ENCODE results near the gene GPR143.
"Not testable (repeated sequence)": the region's sequence is repeated elsewhere in the genome, so short reads cannot be mapped to it uniquely, and the experiment has no call there.

GPR143 gene

DNA sequence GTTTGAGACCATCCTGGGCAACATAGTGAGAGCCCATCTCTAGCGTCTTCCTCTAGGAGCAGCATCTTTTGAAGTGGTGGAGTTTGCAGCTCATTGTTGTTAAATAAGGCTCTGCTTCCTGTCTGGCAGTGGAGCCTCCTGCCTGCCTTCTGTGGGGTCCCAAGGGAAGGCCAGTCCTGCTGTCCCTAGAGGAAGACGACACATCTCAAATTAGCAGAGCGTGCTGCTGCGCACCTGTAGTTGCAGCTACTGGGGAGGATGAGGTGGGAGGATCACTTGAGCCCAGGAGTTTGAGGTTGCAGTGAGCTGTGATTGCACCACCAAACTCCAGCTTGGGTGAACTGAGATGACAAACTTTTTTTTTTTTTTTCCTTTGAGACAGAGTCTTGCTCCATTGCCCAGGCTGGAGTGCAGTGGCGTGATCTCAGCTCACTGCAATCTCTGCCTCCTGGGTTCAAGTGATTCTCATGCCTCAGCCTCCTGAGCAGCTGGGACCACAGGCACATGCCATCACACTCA lies 2.7 kb upstream of the GPR143 start:
- not testable (repeated sequence) for DNase-seq (ENCODE audit: low read depth in 2 of 2)

DNA sequence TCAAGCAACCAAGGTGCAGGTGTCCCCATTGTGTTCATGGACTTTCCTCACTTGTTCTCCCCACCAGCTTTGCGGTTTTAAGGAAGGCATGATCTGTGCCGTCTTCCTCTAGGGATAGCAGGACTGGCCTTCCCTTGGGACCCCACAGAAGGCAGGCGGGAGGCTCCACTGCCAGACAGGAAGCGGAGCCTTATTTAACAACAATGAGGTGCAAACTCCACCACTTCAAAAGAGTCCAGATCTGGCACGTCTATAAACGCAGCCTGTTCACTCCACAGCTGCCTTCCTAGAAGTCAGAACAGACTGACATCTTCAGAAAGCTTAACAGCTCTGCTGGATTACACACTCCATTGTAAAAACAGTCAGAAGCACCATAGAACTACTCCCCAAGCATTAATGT lies 1.7 kb upstream of the GPR143 start:
- no peak for DNase-seq (ENCODE audit: low read depth in 2 of 2)

- DNase-seq (ENCODE audit: low read depth in 2 of 2) = no peak
Measured at GRCh38 chrX:9765072-9765736, 443 bp downstream of the GPR143 start.

DNA sequence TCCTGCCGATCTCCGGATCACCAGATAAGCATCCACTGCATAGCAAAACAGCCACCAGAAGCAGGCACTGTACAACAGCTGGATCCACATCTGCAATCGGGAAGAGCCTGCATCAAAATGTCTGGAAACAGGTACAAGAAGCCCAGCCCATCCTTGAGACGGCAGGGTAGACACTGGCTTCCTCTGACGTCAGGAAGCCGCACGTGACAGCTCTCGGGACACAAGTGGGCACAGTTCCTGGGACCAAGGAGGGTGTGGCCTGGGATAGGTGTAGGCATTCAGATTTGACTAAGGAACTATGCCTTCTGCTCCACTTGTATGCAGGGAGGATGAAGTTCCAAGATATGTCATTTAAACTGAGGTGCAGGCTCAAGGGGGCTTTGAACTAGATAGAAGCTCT lies 6.3 kb downstream of the GPR143 start:
- no peak for DNase-seq (ENCODE audit: low read depth in 2 of 2)

DNA sequence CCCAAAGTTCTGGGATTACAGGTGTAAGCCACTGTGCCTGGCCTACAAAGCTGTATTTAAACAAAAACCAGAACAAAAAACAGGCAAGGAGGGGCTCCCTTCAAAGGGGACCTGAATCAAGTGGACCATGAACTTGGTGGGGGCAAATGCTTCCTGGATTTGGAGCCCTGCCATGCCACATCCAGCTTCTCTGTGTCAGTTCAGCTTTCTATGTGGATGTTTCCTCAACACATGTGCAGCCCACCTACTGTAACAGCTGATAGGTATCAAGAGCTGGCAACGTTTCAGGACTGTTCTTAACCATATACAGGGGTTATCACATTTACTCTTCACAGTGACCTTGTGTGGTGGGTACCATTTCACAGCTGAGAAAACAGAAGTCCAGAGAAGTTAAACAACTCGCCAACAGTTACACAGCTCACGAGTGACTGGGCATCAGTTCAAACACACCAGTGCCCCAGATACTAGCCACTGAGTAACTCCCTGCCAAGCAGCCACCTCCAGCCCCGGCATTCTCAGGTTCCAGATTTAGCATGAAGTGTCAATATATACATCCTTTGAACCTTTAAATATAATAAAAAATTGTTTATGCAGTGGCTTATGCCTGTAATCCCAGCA lies 7.5 kb downstream of the GPR143 start:
- DNase-seq (ENCODE audit: low read depth in 2 of 2) = no peak

DNA sequence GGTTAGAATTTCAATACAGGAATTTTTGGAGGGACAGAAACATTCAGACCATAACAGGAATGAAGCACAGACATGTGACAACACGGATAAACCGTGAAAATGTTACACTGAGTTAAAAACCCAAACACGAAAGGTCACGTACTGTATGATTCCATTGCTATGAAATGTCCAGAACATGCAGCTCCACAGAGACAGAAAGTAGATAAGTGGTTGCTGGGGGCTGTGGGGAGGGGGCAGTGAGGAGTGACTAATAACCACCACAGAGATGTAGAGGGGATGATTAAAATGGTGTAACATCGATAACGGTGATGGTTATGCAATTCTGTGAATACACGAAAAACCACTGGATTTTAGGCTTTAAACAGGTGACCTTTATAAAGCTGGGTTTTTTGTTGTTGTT lies 8.3 kb downstream of the GPR143 start:
- DNase-seq (ENCODE audit: low read depth in 2 of 2) = no peak

GRCh38 chrX:9749146-9749692 lies 16.4 kb downstream of the GPR143 start:
- DNase-seq (ENCODE audit: low read depth in 2 of 2) = no peak

DNA sequence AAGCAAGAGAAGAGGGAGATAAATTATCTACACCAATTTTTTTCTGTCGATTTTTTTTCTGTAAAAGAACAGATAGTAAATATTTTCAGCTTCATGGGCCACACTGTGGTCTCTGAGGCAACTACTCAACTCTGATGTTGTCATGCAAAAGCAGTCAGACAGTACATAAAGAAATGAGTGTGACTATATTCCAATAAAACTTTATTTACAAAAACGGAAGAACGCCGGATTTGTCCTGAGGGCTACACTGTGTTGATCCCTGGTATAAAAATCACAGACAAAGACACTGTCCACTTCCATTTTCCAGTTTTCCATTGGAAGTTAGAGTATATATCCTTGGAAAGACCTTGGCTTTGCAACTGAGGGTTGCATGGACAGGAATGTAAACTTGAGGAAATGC lies 18.0 kb downstream of the GPR143 start:
- DNase-seq (ENCODE audit: low read depth in 2 of 2) = no peak

- no peak for DNase-seq (ENCODE audit: low read depth in 2 of 2)
Measured at GRCh38 chrX:9746148-9746888, 19.3 kb downstream of the GPR143 start.

DNA sequence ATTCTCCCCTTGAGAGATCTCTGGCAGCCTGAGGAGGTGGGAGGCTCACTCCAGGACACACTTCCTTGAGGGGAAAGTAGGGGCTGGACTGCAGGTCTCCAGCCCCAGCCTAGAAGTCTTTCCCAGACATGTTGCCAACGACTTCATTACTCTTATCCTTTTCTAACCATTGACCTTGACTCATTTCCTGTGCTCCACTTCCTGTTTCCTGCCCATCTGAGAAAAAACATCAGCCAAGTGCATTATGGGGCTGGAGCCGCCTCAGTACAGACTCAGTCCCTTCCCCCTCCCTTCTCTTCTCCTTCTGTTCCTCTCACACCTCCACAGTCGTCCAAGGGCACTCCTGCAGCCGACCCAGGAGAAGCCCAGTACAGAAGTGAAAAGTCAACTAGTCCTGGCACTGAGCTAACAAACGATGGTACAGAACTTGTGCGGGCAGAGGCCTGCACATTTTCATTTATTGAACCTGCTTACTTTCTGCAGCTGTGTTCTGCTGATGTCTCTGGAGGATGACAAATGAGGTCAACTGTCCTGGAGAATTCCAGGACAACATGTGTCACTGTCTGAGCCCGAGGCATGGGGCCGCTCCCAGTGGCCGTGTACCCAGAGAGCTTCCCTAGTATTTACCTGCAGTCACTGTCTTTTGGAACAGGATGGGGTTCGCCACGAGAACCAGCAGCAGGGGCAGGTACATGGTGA lies 20.1 kb downstream of the GPR143 start:
- DNase-seq (ENCODE audit: low read depth in 2 of 2) = no peak

- no peak for DNase-seq (ENCODE audit: low read depth in 2 of 2)
Measured at GRCh38 chrX:9739130-9739529, 26.5 kb downstream of the GPR143 start.

- no peak for DNase-seq (ENCODE audit: low read depth in 2 of 2)
Measured at GRCh38 chrX:9738151-9738550, 27.5 kb downstream of the GPR143 start.

DNA sequence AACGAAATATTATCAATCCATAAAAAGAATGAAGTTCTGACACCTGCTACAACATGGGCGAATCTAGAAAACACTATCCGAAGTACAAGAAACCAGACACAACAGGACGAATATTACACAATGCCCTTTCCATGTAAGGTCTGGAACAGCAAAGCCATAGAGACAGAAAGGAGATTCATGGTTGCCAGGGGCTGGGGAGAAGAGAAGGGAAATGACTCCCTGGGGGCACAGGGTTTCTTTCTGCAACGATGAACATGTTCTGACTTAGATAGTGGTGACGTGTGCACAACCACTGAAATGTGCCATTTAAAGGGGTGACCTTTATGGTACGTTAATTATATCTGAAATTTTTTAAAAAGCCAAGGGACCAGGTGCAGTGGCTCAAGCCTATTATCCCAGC lies 28.3 kb downstream of the GPR143 start:
- DNase-seq (ENCODE audit: low read depth in 2 of 2) = no peak

GRCh38 chrX:9730752-9731151 lies 34.9 kb downstream of the GPR143 start:
- DNase-seq (ENCODE audit: low read depth in 2 of 2) = no peak

DNA sequence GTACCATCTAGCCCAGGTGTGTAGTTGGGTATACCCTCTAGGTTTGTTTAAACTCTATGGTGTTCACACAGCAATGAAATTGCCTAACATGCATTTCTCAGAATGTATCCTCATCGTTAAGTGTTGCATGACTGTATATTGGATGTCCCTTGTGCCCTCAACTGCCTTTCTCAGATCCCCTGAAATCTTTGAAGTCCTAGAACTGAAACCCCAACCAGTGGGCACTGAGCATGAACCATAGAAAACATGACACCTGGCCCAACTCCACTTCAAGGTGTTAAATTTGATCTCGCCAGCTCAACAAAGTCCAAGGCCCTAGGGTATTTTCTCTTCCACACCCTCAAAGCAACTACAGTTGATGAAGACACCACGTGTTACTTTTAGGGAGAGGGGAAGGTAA lies 35.6 kb downstream of the GPR143 start:
- DNase-seq (ENCODE audit: low read depth in 2 of 2) = no peak

- no peak for DNase-seq (ENCODE audit: low read depth in 2 of 2)
Measured at GRCh38 chrX:9729171-9729885, 36.3 kb downstream of the GPR143 start.

GRCh38 chrX:9728261-9728660 lies 37.4 kb downstream of the GPR143 start:
- no peak for DNase-seq (ENCODE audit: low read depth in 2 of 2)

DNA sequence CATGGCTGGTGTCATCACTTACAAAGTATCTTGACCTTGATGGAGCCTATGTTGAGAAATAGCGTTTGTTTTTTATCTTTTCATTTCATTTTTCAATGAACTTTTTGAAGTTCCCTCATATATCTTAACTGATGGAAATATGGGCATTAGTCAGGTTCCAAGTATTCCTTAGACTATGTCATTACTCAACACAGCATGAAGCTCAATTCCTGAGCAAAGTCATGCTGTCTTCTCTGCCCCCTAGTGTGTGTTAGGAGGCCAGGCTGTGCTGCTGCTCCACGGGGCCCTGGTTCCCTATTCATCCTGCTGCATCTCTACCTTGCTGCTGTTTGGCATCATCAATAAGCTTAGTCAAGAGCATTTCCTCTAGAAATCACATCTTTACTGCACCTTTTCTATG lies 40.9 kb downstream of the GPR143 start:
- no peak for DNase-seq (ENCODE audit: low read depth in 2 of 2)

- DNase-seq (ENCODE audit: low read depth in 2 of 2) = no peak
Measured at GRCh38 chrX:9717376-9717775, 48.3 kb downstream of the GPR143 start.

DNA sequence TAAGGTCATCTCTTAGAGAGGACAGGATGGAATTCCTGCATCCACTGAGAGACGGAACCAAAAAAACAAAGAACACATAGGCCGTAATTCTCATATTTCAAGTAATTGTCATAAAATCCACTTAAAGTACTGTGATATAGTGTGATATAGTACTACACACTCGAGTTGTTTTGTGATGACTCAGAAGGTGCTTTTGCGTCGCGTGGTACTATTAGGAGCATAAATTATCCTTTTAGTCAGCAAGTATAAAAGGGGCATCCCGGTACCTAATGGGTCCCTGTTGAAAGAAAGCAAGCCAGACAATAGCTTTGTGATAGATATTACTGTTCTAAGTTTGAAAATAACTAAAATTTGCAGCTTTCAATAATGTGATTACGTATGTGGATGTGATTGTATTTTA lies 55.3 kb downstream of the GPR143 start:
- no peak for DNase-seq (ENCODE audit: low read depth in 2 of 2)

- peak; percentile 34 to 57 for DNase-seq (ENCODE audit: low read depth in 2 of 2)
Measured at GRCh38 chrX:9708923-9709553, 56.6 kb downstream of the GPR143 start.
